ENCODE measurements around the gene IFT27.

The IFT27 gene

DNA sequence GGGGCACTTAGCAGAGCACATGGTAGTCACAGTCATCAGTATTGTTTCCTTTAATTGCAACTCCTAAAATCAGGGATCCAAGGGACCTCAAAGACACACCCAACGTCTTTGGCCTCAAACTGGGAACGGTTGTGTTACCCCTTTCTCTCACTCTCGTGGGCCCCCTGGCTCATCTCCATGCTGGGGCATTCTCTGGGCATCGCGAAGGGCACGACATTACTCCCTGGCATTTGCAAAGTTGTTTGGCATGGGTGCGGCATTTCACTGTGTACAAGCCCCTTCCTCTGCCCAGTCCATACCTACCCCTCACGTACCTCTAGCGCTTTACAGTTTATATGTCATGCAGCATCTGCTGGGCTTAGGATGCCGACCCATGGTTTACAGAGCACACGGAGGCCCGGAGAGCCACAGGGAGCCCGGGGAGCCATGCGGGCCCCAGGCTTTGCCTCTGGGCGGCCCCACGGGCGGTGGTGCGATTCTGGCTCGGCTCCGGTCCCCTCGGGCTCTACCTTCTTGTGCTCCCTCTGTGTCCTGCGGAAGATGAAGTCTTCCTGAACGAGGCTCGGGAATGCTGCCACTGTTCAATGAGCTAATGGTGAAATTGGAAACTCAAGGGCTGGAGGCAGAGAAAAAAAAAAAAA is 50.4 kb downstream of the IFT27 start:
- DNase-seq (ENCODE audit: low read depth in 2 of 2), result no peak

GRCh38 chr22:36724836-36725235 is 51.1 kb downstream of the IFT27 start:
- no peak for DNase-seq (ENCODE audit: low read depth in 2 of 2)

DNA sequence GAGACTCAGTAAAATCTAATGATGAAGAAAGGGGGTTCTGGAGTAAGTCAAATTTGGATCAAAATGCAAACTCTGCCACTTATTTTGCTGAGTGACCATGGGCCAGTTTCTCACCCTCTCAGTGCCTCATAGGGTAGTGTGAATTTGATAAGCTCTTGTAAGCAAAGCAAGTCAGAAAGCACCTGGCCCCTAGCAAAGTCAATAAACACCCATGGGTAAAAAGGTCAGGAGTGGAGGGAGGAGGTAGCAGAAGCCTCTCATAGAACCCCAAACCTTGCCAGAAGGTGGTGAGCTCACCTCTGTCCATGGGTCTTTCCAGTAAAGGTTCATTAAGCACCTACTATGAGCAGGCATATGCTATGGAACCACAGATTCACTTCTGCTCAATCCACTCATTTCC is 53.9 kb downstream of the IFT27 start:
- no peak for DNase-seq (ENCODE audit: low read depth in 2 of 2)

DNA sequence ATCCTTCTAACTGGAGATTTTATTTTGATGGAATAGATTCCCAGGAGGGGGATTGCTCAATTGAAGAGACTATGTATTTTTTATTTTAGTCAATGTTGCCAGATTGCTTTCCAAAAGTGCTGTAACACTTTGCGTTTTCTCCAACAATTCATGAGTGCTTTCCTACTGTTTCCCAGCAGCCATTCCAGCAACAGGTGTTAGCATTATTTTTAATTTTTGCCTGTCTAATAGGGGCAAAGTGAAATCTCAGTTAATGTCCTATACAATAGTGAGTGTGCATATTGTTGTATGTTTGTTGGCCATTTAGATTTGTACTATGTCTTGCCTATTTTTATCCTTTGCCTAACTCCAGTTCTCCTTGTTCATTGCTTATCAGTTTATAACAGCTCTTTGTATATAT is 60.3 kb downstream of the IFT27 start:
- DNase-seq (ENCODE audit: low read depth in 2 of 2), result no peak

GRCh38 chr22:36714110-36714509 is 61.8 kb downstream of the IFT27 start:
- DNase-seq (ENCODE audit: low read depth in 2 of 2), result no peak

- DNase-seq (ENCODE audit: low read depth in 2 of 2), result no peak
These were observed 62.5 kb downstream of the IFT27 start for GRCh38 chr22:36713436-36713835.

All from fibroblast of skin of left biceps (primary cell).